Mesendoderm (in vitro differentiated cells): ENCODE measurements around the gene MLLT1.

Experiments used
- DNase-seq: peaks from one replicate; pipeline ENCODE4 v3.0.0; 2013
- H2AK5ac ChIP-seq: 2 replicates; pipeline ENCODE4 v1.6.1; 2013; ENCODE audit warnings: low read length, inconsistent platforms
- H2BK120ac ChIP-seq: 2 replicates; pipeline ENCODE4 v1.6.1; 2013; ENCODE audit warnings: low read depth, mild to moderate bottlenecking, low read length, moderate library complexity, mixed read lengths
- H2BK15ac ChIP-seq: replicated peaks from 2 replicates; pipeline ENCODE4 v1.6.1; 2013; ENCODE audit warnings: low read depth, mild to moderate bottlenecking, moderate library complexity
- H2BK5ac ChIP-seq: 2 replicates; pipeline ENCODE4 v1.6.1; 2013; ENCODE audit warnings: low read length, inconsistent platforms
- H3K18ac ChIP-seq: 2 replicates; pipeline ENCODE4 v1.6.1; 2013; ENCODE audit warnings: mild to moderate bottlenecking, low read length, mixed read lengths
- H3K23ac ChIP-seq: one replicate; pipeline ENCODE4 v1.6.1; 2013; ENCODE audit warnings: low read length
- H3K27ac ChIP-seq: 2 replicates; pipeline ENCODE4 v1.5.1; 2013; ENCODE audit warnings: low read depth, mild to moderate bottlenecking, inconsistent platforms, low read length, moderate library complexity
- H3K27me3 ChIP-seq: 2 replicates; pipeline ENCODE4 v1.6.1; 2013; ENCODE audit warnings: low read length, control low read depth, mild to moderate bottlenecking, inconsistent platforms; ENCODE audit not compliant: insufficient read depth, poor library complexity
- H3K36me3 ChIP-seq: 2 replicates; pipeline ENCODE4 v1.6.1; 2013; ENCODE audit warnings: low read length, inconsistent platforms; ENCODE audit not compliant: control insufficient read depth, insufficient read depth
- H3K4ac ChIP-seq: one replicate; pipeline ENCODE4 v1.6.1; 2013; ENCODE audit warnings: low read depth, mild to moderate bottlenecking, low read length, moderate library complexity
- H3K4me1 ChIP-seq: 2 replicates; pipeline ENCODE4 v1.6.1; 2013; ENCODE audit warnings: low read depth, low read length, inconsistent platforms; ENCODE audit not compliant: control insufficient read depth
- H3K4me2 ChIP-seq: 2 replicates; pipeline ENCODE4 v1.6.1; 2013; ENCODE audit warnings: low read length
- H3K4me3 ChIP-seq: 2 replicates; pipeline ENCODE4 v1.5.1; 2013; ENCODE audit warnings: mild to moderate bottlenecking, low read length
- H3K56ac ChIP-seq: one replicate; pipeline ENCODE4 v1.6.1; 2013; ENCODE audit warnings: low read length
- H3K79me1 ChIP-seq: 2 replicates; pipeline ENCODE4 v1.6.1; 2013; ENCODE audit warnings: low read length, inconsistent platforms
- H3K79me2 ChIP-seq: 2 replicates; pipeline ENCODE4 v1.6.1; 2013; ENCODE audit warnings: mild to moderate bottlenecking, low read length; ENCODE audit not compliant: control insufficient read depth, insufficient read depth
- H3K9ac ChIP-seq: 2 replicates; pipeline ENCODE4 v1.6.1; 2013; ENCODE audit warnings: low read length, inconsistent platforms
- H4K5ac ChIP-seq: one replicate; pipeline ENCODE4 v1.6.1; 2013; ENCODE audit warnings: low read length
- H4K8ac ChIP-seq: one replicate; pipeline ENCODE4 v1.6.1; 2013; ENCODE audit warnings: low read depth, mild to moderate bottlenecking, control low read depth, low read length, moderate library complexity
- WGBS: extraction: QIAGEN DNeasy Blood & Tissue Kit; methylation state at CpG from one replicate; pipeline ENCODE4 v1.1.7; 2013; ENCODE audit warnings: low lambda C conversion rate, missing lambda C conversion rate; ENCODE audit not compliant: insufficient coverage; ENCODE audit errors: extremely low coverage; 5-methylcytosine and 5-hydroxymethylcytosine counted together

The MLLT1 gene

GRCh38 chr19:6241680-6242377 lies 37.9 kb downstream of the MLLT1 start:
- H2BK15ac ChIP-seq, result no peak overlapping the region
- no peak overlapping the region for H2BK120ac ChIP-seq
- no peak overlapping the region for H2BK5ac ChIP-seq
- H3K9ac ChIP-seq, result no peak overlapping the region
- no peak overlapping the region for H3K4me2 ChIP-seq
- H3K23ac ChIP-seq, result no peak overlapping the region
- H3K4me3 ChIP-seq, result no peak overlapping the region
- peaks cover 36% of the 10 kb centered on the region for H3K79me1 ChIP-seq
- H3K4ac ChIP-seq, result no peak overlapping the region
- no CpG with 5 or more reads among the region's 25 CpGs for WGBS
- no peak overlapping the region for H4K5ac ChIP-seq
- DNase-seq, result no peak
- H3K79me2 ChIP-seq, result peaks cover 44% of the 10 kb centered on the region
- peaks cover 3% of the 10 kb centered on the region for H3K4me1 ChIP-seq
- no peak overlapping the region for H3K18ac ChIP-seq
- no peaks in the 10 kb centered on the region for H3K27me3 ChIP-seq
- no peak overlapping the region for H4K8ac ChIP-seq
- no peak overlapping the region for H2AK5ac ChIP-seq
- H3K56ac ChIP-seq, result no peak overlapping the region
- peaks cover 2% of the 10 kb centered on the region for H3K36me3 ChIP-seq
- no peak overlapping the region for H3K27ac ChIP-seq

- no peaks in the 10 kb centered on the region for H3K36me3 ChIP-seq
- no peak overlapping the region for H4K8ac ChIP-seq
- no peak overlapping the region for H3K23ac ChIP-seq
- H3K4me1 ChIP-seq, result peaks cover 3% of the 10 kb centered on the region
- no peaks in the 10 kb centered on the region for H3K27me3 ChIP-seq
- no peak overlapping the region for H3K4me2 ChIP-seq
- peaks cover 42% of the 10 kb centered on the region for H3K79me2 ChIP-seq
- H3K79me1 ChIP-seq, result peaks cover 34% of the 10 kb centered on the region
- H3K4ac ChIP-seq, result no peak overlapping the region
- no peak overlapping the region for H2BK120ac ChIP-seq
- no peak for DNase-seq
- H3K4me3 ChIP-seq, result no peak overlapping the region
- WGBS, result no CpG with 5 or more reads among the region's 12 CpGs
- no peak overlapping the region for H2AK5ac ChIP-seq
- no peak overlapping the region for H2BK5ac ChIP-seq
- H3K18ac ChIP-seq, result no peak overlapping the region
- no peak overlapping the region for H2BK15ac ChIP-seq
- H3K9ac ChIP-seq, result no peak overlapping the region
- no peak overlapping the region for H4K5ac ChIP-seq
- no peak overlapping the region for H3K56ac ChIP-seq
- no peak overlapping the region for H3K27ac ChIP-seq
Observed at GRCh38 chr19:6241056-6241455, 38.7 kb downstream of the MLLT1 start.

GRCh38 chr19:6239871-6240676 lies 39.7 kb downstream of the MLLT1 start:
- H4K8ac ChIP-seq, result no peak overlapping the region
- no peak overlapping the region for H3K4me2 ChIP-seq
- no peak overlapping the region for H4K5ac ChIP-seq
- no peak overlapping the region for H3K9ac ChIP-seq
- peaks cover 43% of the 10 kb centered on the region for H3K79me1 ChIP-seq
- no peak overlapping the region for H3K4me3 ChIP-seq
- no CpG with 5 or more reads among the region's 24 CpGs for WGBS
- no peak overlapping the region for H3K27ac ChIP-seq
- H2BK120ac ChIP-seq, result no peak overlapping the region
- H2BK15ac ChIP-seq, result no peak overlapping the region
- no peak overlapping the region for H3K23ac ChIP-seq
- peaks cover 3% of the 10 kb centered on the region for H3K4me1 ChIP-seq
- H2BK5ac ChIP-seq, result no peak overlapping the region
- no peak overlapping the region for H3K18ac ChIP-seq
- H3K79me2 ChIP-seq, result peaks cover 50% of the 10 kb centered on the region
- H2AK5ac ChIP-seq, result no peak overlapping the region
- DNase-seq, result no peak
- no peaks in the 10 kb centered on the region for H3K27me3 ChIP-seq
- no peak overlapping the region for H3K56ac ChIP-seq
- H3K36me3 ChIP-seq, result no peaks in the 10 kb centered on the region
- H3K4ac ChIP-seq, result no peak overlapping the region

- Histone ChIP-seq H2BK5ac (no peak overlapping the region), H3K23ac (no peak overlapping the region), H3K79me2 (peaks cover 49% of the 10 kb centered on the region), H3K4me1 (peaks cover 3% of the 10 kb centered on the region), H3K4ac (no peak overlapping the region), H3K79me1 (peaks cover 42% of the 10 kb centered on the region), H2BK120ac (no peak overlapping the region), H3K4me3 (no peak overlapping the region), H3K4me2 (no peak overlapping the region), H3K56ac (no peak overlapping the region), H3K18ac (no peak overlapping the region), H4K5ac (no peak overlapping the region), H3K27ac (no peak overlapping the region), H3K9ac (no peak overlapping the region), H3K36me3 (no peaks in the 10 kb centered on the region), H2AK5ac (no peak overlapping the region), H4K8ac (no peak overlapping the region), H2BK15ac (no peak overlapping the region), H3K27me3 (no peaks in the 10 kb centered on the region)
- no CpG with 5 or more reads among the region's 11 CpGs for WGBS
- no peak for DNase-seq
Observed at GRCh38 chr19:6239401-6239844, 40.4 kb downstream of the MLLT1 start.

- WGBS, result no CpG with 5 or more reads among the region's 24 CpGs
- Histone ChIP-seq H3K56ac (peak overlapping the region; percentile 56), H4K8ac (no peak overlapping the region), H3K4ac (no peak overlapping the region), H3K79me1 (peaks cover 42% of the 10 kb centered on the region), H3K18ac (no peak overlapping the region), H3K9ac (peak overlapping the region; percentile 5), H2AK5ac (no peak overlapping the region), H3K36me3 (no peaks in the 10 kb centered on the region), H3K23ac (no peak overlapping the region), H2BK120ac (no peak overlapping the region), H2BK5ac (no peak overlapping the region), H2BK15ac (no peak overlapping the region), H3K27me3 (no peaks in the 10 kb centered on the region), H3K27ac (peak overlapping the region; percentile 15), H3K4me1 (peaks cover 3% of the 10 kb centered on the region), H4K5ac (no peak overlapping the region), H3K4me2 (no peak overlapping the region), H3K79me2 (peaks cover 51% of the 10 kb centered on the region), H3K4me3 (no peak overlapping the region)
- no peak for DNase-seq
Observed at GRCh38 chr19:6238643-6239281, 41.0 kb downstream of the MLLT1 start.
